ENCODE data around the gene CRY2.
"Not testable (repeated sequence)": the region's sequence is repeated elsewhere in the genome, so short reads cannot be mapped to it uniquely, and the experiment has no call there.

The CRY2 gene

GRCh38 chr11:45901626-45902025, 54.4 kb downstream of the CRY2 start:
- Histone ChIP-seq H3K9me3 (no peaks in the 10 kb centered on the region), H3K4me3 (ENCODE audit: low read depth, low read length) (no peak overlapping the region), H3K4me1 (peaks cover 20% of the 10 kb centered on the region), H3K27me3 (no peaks in the 10 kb centered on the region), H3K36me3 (peaks cover 22% of the 10 kb centered on the region)
- no peak for DNase-seq
- TF ChIP-seq CTCF (IDR thresholded peaks at IDR 0.05; ENCODE audit: low read depth, low read length), result no peak

DNA sequence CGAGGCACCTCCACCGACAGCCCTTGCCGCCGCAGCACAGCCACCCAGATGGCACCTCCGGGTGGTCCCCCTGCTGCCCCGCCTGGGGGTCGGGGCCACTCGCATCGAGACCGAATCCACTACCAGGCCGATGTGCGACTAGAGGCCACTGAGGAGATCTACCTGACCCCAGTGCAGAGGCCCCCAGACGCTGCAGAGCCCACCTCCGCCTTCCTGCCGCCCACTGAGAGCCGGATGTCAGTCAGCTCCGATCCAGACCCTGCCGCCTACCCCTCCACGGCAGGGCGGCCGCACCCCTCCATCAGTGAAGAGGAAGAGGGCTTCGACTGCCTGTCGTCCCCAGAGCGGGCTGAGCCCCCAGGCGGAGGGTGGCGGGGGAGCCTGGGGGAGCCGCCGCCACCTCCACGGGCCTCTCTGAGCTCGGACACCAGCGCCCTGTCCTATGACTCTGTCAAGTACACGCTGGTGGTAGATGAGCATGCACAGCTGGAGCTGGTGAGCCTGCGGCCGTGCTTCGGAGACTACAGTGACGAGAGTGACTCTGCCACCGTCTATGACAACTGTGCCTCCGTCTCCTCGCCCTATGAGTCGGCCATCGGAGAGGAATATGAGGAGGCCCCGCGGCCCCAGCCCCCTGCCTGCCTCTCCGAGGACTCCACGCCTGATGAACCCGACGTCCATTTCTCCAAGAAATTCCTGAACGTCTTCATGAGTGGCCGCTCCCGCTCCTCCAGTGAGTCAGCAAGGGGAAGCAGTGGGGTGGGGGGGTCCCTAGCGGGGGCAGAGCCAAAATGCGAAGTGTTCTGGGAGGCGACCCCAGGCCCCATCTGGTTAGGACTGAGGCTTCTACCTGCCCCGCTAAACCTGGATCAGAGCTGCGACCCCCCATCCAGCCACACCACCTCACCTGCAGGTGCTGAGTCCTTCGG, 55.4 kb downstream of the CRY2 start:
- no peak for DNase-seq
- Histone ChIP-seq H3K4me1 (peaks cover 12% of the 10 kb centered on the region), H3K9me3 (no peaks in the 10 kb centered on the region), H3K36me3 (peaks cover 22% of the 10 kb centered on the region), H3K4me3 (ENCODE audit: low read depth, low read length) (no peak overlapping the region), H3K27me3 (no peaks in the 10 kb centered on the region)
- TF ChIP-seq CTCF (IDR thresholded peaks at IDR 0.05; ENCODE audit: low read depth, low read length), result no peak

GRCh38 chr11:45904309-45904915, 57.1 kb downstream of the CRY2 start:
- Histone ChIP-seq H3K36me3 (peaks cover 22% of the 10 kb centered on the region), H3K4me1 (no peaks in the 10 kb centered on the region), H3K4me3 (ENCODE audit: low read depth, low read length) (no peak overlapping the region), H3K9me3 (no peaks in the 10 kb centered on the region), H3K27me3 (no peaks in the 10 kb centered on the region)
- no peak for TF ChIP-seq CTCF (IDR thresholded peaks at IDR 0.05; ENCODE audit: low read depth, low read length)
- DNase-seq, result no peak

DNA sequence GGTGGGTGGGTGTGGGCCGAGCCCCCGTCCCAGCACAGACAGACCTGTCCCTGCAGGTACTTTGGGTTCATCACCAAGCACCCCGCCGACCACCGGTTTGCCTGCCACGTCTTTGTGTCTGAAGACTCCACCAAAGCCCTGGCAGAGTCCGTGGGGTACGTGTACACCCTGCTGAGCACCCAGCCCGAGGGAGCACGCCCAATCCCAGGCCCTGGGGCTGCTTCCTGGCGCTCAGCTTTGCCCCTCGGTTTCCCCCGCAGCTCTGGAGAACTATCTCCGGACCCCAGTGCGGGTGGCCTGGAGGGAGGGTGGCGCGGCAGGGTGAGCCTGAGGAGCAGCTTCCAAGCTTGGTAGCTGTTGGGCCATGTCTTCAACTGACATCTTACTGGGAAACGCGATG, 57.8 kb downstream of the CRY2 start:
- no peak for TF ChIP-seq CTCF (IDR thresholded peaks at IDR 0.05; ENCODE audit: low read depth, low read length)
- Histone ChIP-seq H3K36me3 (peaks cover 22% of the 10 kb centered on the region), H3K27me3 (no peaks in the 10 kb centered on the region), H3K4me1 (no peaks in the 10 kb centered on the region), H3K9me3 (no peaks in the 10 kb centered on the region), H3K4me3 (ENCODE audit: low read depth, low read length) (no peak overlapping the region)
- no peak for DNase-seq

DNA sequence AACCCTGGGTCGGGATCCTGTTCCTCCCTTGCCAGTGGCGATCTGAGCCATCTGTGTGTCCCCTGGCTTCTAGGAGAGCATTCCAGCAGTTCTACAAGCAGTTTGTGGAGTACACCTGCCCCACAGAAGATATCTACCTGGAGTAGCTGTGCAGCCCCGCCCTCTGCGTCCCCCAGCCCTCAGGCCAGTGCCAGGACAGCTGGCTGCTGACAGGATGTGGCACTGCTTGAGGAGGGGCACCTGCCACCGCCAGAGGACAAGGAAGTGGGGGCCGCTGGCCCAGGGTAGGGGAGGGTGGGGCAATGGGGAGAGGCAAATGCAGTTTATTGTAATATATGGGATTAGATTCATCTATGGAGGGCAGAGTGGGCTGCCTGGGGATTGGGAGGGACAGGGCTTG, 58.3 kb downstream of the CRY2 start:
- not testable (repeated sequence) for H3K9me3 ChIP-seq; H3K27me3 ChIP-seq; H3K4me3 ChIP-seq (ENCODE audit: low read depth, low read length); DNase-seq; H3K4me1 ChIP-seq
- H3K36me3 ChIP-seq, result peaks cover 22% of the 10 kb centered on the region

DNA sequence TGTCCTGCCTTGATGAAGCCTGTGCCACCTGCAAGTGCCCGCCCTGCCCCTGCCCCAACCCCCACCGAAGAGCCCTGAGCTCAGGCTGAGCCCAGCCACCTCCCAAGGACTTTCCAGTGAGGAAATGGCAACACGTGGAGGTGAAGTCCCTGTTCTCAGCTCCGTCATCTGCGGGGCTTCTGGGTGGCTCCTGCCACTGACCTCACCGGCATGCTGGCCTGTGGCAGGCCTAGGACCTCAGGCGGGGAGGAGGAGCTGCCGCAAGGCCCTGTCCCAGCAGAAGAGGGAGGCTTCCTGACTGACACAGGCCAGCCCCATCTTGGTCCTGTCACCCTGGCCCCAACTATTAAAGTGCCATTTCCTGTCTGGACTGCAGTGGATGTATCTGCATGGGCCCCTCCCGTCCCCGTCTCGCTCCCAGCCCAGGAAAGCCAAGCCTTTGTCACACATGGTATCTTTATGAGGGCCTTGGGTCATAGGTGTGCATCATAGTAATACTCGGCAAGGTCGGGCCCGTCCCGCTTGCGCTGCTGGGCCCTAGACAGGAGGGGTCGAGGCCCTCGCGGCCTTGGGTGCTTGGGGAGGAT, 58.9 kb downstream of the CRY2 start:
- DNase-seq, result no peak
- Histone ChIP-seq H3K4me1 (no peaks in the 10 kb centered on the region), H3K4me3 (ENCODE audit: low read depth, low read length) (no peak overlapping the region), H3K9me3 (no peaks in the 10 kb centered on the region), H3K36me3 (peaks cover 22% of the 10 kb centered on the region), H3K27me3 (no peaks in the 10 kb centered on the region)
- no peak for TF ChIP-seq CTCF (IDR thresholded peaks at IDR 0.05; ENCODE audit: low read depth, low read length)
